BLaER1 (cell line): ENCODE data around the gene HIPK4.

Experiments used
- H3K27ac ChIP-seq: shearing (Covaris generic); formaldehyde crosslinking; 2 replicates; pipeline ENCODE4 v1.8.1; 2022
- H3K27me3 ChIP-seq: shearing (Covaris generic); formaldehyde crosslinking; 2 replicates; pipeline ENCODE4 v1.8.1; 2022
- H3K36me3 ChIP-seq: shearing (Covaris generic); formaldehyde crosslinking; 2 replicates; pipeline ENCODE4 v1.8.1; 2022
- H3K4me1 ChIP-seq: shearing (Covaris generic); formaldehyde crosslinking; 2 replicates; pipeline ENCODE4 v1.8.1; 2022
- H3K4me2 ChIP-seq: shearing (Covaris generic); formaldehyde crosslinking; 2 replicates; pipeline ENCODE4 v1.8.1; 2022
- H3K4me3 ChIP-seq: shearing (Covaris generic); formaldehyde crosslinking; 2 replicates; pipeline ENCODE4 v1.8.1; 2022
- H3K9ac ChIP-seq: shearing (Covaris generic); formaldehyde crosslinking; 2 replicates; pipeline ENCODE4 v1.8.1; 2022
- H3K9me3 ChIP-seq: shearing (Covaris generic); formaldehyde crosslinking; 2 replicates; pipeline ENCODE4 v1.8.1; 2022
- H4K20me1 ChIP-seq: shearing (Covaris generic); formaldehyde crosslinking; 2 replicates; pipeline ENCODE4 v1.8.1; 2022
- Cebpa-rat ChIP-seq: shearing (Covaris generic); IDR thresholded peaks from 2 replicates; pipeline ENCODE4 v1.8.1; 2022

HIPK4 gene

DNA sequence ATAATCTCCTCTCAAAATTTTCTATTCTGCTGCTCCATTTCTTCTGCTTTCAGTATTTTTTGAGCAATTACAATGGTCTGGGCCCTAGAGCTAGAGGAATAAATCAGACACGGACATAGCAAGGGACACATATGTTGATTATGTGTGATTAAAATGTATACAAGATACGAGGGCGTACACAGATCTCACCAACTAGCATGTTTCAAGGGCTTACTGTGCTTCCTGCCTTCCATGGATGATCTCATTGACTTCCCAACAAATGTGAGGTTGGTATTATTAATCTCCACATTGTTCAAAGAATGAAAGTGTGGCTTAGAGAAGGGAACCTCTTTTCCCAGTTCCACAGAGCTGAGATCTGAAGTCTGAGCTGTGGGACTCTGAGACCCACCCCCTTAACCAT, 32.3 kb downstream of the HIPK4 start:
- no peak overlapping the region for H3K9ac ChIP-seq
- H3K36me3 ChIP-seq = no peaks in the 10 kb centered on the region
- H3K27me3 ChIP-seq = no peaks in the 10 kb centered on the region
- no peak overlapping the region for H3K4me3 ChIP-seq
- peak overlapping the region; percentile 72; the same call in 1 of the 2 replicates for H3K4me2 ChIP-seq
- peaks cover 48% of the 10 kb centered on the region for H3K4me1 ChIP-seq
- peaks cover 85% of the 10 kb centered on the region for H4K20me1 ChIP-seq
- no peaks in the 10 kb centered on the region for H3K9me3 ChIP-seq
- TF ChIP-seq Cebpa-rat = no peak
- H3K27ac ChIP-seq = no peak overlapping the region

DNA sequence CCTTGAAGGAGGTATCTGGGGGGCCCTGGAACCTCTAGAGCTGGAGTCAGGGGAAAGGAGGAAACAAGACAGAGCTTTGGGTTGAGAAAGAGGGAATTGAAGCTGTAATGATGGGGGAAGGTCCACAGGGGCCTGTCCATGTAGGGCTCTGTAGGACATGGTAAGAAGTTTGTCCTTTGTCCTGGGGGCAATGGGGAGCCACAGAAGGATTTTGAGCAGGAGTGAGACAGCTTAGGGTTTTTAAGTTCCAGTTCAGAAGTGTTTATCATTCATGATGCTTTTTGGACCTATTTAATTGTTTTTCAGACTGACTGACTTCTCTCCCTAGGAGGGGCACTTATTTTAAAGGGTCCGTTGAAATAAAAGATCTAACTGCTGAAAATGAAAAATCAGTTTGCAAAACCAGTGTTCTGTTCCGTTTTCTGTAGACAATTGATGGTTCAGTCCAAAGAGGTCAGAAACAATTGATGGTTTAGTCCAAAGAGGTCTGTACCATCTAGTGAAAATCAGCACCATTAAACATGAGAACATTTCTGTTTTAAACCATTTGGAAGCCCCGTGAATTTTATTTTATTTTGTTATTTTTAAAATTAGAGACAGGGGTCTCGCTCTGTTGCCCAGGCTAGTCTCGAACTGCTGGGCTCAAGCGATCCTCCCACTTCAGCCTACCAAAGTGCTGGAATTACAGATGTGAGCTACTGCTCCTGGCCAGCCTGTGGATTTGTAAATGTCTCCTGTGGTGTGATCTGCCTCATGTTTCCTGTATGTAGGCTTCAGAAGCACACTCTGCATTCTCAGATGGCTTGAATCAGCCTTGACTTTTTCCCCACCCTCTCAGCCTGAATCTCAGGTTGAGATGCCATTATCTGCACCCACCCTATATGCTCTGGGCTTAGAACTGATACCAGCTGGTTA, 33.0 kb downstream of the HIPK4 start:
- peak overlapping the region; percentile 11; the same call in 1 of the 2 replicates for H3K4me2 ChIP-seq

DNA sequence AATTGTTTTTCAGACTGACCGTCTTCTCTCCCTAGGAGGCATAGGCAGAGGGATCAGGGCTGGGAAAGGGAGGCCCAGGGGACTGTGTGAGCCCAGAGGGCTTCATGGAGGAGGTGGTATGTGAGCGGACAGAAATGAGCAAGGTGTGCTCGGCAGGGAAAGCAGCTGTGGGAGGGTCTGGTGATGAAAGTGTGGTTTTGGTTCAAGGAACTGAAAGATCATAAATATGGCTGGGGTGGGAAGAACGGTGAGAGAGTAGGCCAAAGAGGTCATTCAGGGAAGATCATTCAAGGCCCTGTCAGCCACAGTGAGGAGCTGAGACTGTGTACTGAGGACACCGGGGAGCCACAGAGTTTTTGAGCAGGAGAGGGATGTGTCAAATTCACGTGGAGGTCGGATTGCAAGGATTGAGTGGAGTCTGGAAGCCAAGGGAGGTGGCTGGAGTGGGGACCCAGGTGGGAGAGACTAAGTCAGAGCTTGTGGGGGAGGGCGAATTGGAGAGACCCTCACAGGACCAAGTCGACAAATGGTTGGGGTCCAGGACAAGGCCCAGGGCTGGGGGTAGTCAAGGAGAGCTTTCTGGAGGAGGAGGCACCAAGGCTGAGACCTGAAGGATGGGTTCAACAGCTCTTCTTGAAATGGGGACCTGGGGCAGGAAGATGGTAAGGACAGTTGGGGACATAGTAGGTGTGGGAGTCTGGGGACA, 33.9 kb downstream of the HIPK4 start:
- Histone ChIP-seq H3K9ac (no peak overlapping the region), H3K9me3 (no peaks in the 10 kb centered on the region), H3K27me3 (no peaks in the 10 kb centered on the region), H3K36me3 (no peaks in the 10 kb centered on the region), H3K4me3 (no peak overlapping the region), H4K20me1 (peaks cover 70% of the 10 kb centered on the region), H3K4me2 (peak overlapping the region; percentile 11; the same call in 1 of the 2 replicates), H3K27ac (no peak overlapping the region), H3K4me1 (peaks cover 43% of the 10 kb centered on the region)
- no peak for TF ChIP-seq Cebpa-rat

More for the DNA sequence above, 33.0 kb downstream of the HIPK4 start:
- Histone ChIP-seq H3K27ac (no peak overlapping the region), H4K20me1 (peaks cover 78% of the 10 kb centered on the region), H3K9me3 (no peaks in the 10 kb centered on the region), H3K27me3 (no peaks in the 10 kb centered on the region), H3K36me3 (no peaks in the 10 kb centered on the region), H3K4me3 (no peak overlapping the region), H3K4me1 (peaks cover 43% of the 10 kb centered on the region), H3K9ac (no peak overlapping the region)
- no peak for TF ChIP-seq Cebpa-rat

DNA sequence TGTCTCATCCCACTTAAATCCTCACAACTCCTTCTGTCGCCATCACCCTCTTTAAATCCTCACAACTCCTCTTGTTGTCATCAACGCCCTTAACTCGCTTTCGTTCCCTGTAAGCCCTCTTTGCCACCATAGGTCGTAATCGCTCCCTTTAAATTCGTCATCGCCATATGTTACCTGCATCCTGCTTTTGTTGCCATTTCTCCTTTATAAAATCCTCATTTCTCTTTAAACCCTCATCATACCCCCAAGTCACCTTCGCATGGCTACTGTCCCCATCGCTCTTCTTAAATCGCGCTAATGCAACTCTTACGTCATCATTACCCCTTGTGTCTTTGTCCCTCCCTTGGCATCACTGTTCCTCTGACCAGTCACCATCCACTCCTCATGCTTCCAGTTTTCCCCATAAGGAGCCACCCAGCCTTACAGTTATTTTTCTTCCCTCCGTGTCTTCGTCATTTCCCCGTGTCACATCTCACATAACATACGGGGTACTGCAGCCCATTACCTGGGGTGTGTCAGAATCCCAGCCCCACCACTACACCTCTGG, 40.9 kb downstream of the HIPK4 start:
- no peaks in the 10 kb centered on the region for H3K27me3 ChIP-seq
- no peaks in the 10 kb centered on the region for H3K9me3 ChIP-seq
- H3K4me3 ChIP-seq = peak overlapping the region; percentile 77
- peaks cover 20% of the 10 kb centered on the region for H3K4me1 ChIP-seq
- H3K27ac ChIP-seq = peak overlapping the region; percentile 32
- peak overlapping the region; percentile 91 for H3K4me2 ChIP-seq
- TF ChIP-seq Cebpa-rat = 0 out of 2 replicates have a peak, but pooled peaks have one; percentile 22
- peak overlapping the region; percentile 73 for H3K9ac ChIP-seq
- peaks cover 6% of the 10 kb centered on the region; the same call in 1 of the 2 replicates for H3K36me3 ChIP-seq
- H4K20me1 ChIP-seq = peaks cover 10% of the 10 kb centered on the region; the same call in 1 of the 2 replicates

DNA sequence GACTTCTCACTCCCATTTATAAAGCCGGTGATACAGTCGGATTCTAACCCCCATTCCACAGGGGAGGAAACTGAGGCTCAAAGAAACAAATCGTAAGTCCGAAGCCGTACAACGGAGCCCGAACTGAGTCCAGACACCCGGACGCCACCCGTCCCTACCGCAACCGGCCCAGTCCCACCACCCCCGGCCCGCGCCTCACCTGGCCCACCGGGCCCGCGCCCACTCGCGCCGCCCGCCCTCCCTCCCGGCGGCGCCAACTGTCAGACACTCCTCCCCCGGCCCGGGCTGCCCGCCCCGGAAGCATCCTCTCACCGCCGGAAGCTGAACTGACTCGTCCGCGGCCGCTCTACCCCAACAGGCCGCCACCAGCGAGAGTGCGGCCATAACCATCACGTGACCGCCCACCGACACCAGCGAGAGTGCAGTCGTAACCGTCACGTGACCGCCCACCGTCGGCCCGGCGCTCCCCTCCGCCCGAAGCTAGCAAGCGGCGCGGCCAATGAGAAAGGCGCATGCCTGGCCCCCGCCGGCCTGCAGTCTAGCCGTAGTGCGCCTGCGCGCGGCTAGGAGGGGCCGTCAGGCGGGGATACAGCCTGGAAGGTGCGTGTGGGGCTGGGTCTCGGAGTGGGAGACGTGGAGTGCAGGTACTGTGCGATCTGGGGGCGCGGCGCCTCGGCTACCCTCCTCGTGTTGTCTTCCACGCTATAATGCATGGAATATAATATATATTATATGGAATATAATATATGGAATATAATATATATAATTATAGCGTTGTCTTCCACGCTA, 41.7 kb downstream of the HIPK4 start, which contains the start of the genes C19orf47 and PLD3:
TSS of gene C19orf47 (minus strand) at position 273 of the 789 bp plus-strand sequence. CDS start 6,540 bp downstream, outside the sequence.
TSS of gene PLD3 (plus strand) at position 571 of the 789 bp plus-strand sequence. CDS start 17,789 bp downstream, outside the sequence.
- peaks cover 9% of the 10 kb centered on the region for H3K36me3 ChIP-seq
- H4K20me1 ChIP-seq = peaks cover 13% of the 10 kb centered on the region; the same call in 1 of the 2 replicates
- H3K4me2 ChIP-seq = peak within 1 kb of the TSS; percentile 91
- H3K27ac ChIP-seq = peak within 1 kb of the TSS; percentile 80
- peak within 1 kb of the TSS; percentile 85 for H3K9ac ChIP-seq
- H3K9me3 ChIP-seq = no peaks in the 10 kb centered on the region
- TF ChIP-seq Cebpa-rat = no peak
- H3K27me3 ChIP-seq = no peaks in the 10 kb centered on the region
- H3K4me1 ChIP-seq = peaks cover 20% of the 10 kb centered on the region
- peak within 1 kb of the TSS; percentile 77 for H3K4me3 ChIP-seq

DNA sequence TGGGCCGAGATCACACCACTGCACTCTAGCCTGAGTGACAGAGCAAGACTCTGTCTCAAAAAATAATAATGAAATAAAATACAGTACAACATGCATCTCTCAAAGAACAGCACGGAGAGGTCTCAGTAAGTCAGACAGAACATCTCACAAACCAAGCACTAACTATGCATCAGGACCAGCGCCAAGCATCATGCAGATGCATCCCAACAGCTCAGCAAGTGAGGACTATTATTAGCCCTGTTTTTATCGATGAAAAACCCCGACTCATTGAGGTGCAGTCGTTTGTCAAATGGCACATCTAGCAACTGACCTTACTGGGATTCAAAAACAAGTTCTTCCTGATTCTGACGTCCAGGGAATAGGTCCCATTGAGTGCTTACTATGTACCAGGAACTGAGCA, 45.6 kb downstream of the HIPK4 start:
- no peak overlapping the region for H3K4me2 ChIP-seq
- H4K20me1 ChIP-seq = peaks cover 32% of the 10 kb centered on the region; the same call in 1 of the 2 replicates
- no peaks in the 10 kb centered on the region for H3K27me3 ChIP-seq
- H3K4me1 ChIP-seq = peaks cover 17% of the 10 kb centered on the region
- peaks cover 44% of the 10 kb centered on the region for H3K36me3 ChIP-seq
- TF ChIP-seq Cebpa-rat = no peak
- no peaks in the 10 kb centered on the region for H3K9me3 ChIP-seq
- no peak overlapping the region for H3K9ac ChIP-seq
- no peak overlapping the region for H3K27ac ChIP-seq
- H3K4me3 ChIP-seq = no peak overlapping the region

DNA sequence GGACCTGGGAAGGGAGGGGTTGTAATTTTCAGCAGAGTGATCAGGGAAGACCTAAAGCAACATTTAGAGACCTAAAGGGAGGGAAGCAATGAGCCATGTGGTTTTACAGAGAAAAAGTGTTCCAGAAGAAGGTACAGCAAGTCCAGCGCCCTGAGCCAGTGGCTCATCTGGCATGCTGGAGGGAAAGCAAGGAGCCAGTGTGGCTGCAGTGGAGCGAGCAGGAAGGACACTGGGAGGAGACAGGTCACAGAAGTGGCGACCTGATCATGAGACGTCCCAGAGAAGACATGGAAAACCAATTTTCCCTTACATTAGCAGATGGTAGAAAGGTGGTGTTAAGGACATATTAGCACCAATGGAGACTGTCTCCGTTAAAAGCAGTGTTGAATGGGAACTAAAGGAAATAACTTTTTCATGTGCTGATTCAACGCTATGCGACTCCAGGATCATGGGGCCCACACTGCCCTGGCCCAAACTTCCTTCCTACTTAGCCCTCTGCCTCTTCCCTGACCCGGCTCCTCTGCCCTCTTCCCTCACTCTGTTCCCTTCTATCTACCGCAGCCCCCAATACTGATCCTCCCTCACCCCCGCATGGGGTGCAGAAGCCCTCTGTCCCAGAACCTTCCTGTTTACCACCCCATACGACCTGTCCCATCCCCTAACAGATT, 47.2 kb downstream of the HIPK4 start:
- H3K4me2 ChIP-seq = no peak overlapping the region

More for the DNA sequence above, 47.2 kb downstream of the HIPK4 start:
- H3K36me3 ChIP-seq = peaks cover 56% of the 10 kb centered on the region
- no peak overlapping the region for H3K27ac ChIP-seq
- H3K4me3 ChIP-seq = no peak overlapping the region
- no peaks in the 10 kb centered on the region for H3K27me3 ChIP-seq
- TF ChIP-seq Cebpa-rat = no peak
- H3K4me1 ChIP-seq = peaks cover 12% of the 10 kb centered on the region
- no peak overlapping the region for H3K9ac ChIP-seq
- H3K9me3 ChIP-seq = no peaks in the 10 kb centered on the region
- peaks cover 32% of the 10 kb centered on the region; the same call in 1 of the 2 replicates for H4K20me1 ChIP-seq
